Activated B cell treated with CpG ODN at 0.5 μM for 24 hours (primary cell): ENCODE results near the gene FGFR3. TPM values are rescaled to one million over a fixed set of nuclear protein-coding genes. Genes with fewer than 3 reads are reported as not detected.

ENCODE experiments used
- ATAC-seq: fragments of 200-7000 bp; cut with Tn5 transposase; one replicate; pipeline ENCODE4 v1.10.0; 2021; ENCODE audit warnings: low read depth, mild to moderate bottlenecking, moderate library complexity
- CTCF ChIA-PET: fragments of 350-600 bp; sonication (Branson Sonifier 250); formaldehyde crosslinking; loops from one replicate; lab custom pipeline; 2021; ENCODE audit warnings: antibody characterized with exemption; lab: Charles Lee
- POLR2A ChIA-PET: fragments of 350-600 bp; sonication (Branson Sonifier 250); formaldehyde crosslinking; loops from one replicate; lab custom pipeline; 2021; ENCODE audit warnings: antibody characterized with exemption; lab: Charles Lee
- DNase-seq: peaks from one replicate; pipeline ENCODE4 v3.0.0; 2022
- H3K27ac Mint-ChIP-seq: one replicate; pipeline ENCODE4 v1.8.0; 2020; ENCODE audit warnings: mixed read lengths
- H3K27me3 Mint-ChIP-seq: one replicate; pipeline ENCODE4 v1.8.0; 2021; ENCODE audit warnings: mixed read lengths
- H3K36me3 Mint-ChIP-seq: one replicate; pipeline ENCODE4 v1.8.0; 2021; ENCODE audit warnings: low read depth, mixed read lengths
- H3K4me1 Mint-ChIP-seq: one replicate; pipeline ENCODE4 v1.8.0; 2021; ENCODE audit warnings: mixed read lengths
- H3K4me3 Mint-ChIP-seq: one replicate; pipeline ENCODE4 v1.8.0; 2020; ENCODE audit warnings: mild to moderate bottlenecking, mixed read lengths
- H3K9me3 Mint-ChIP-seq: one replicate; pipeline ENCODE4 v1.8.0; 2020; ENCODE audit warnings: mixed read lengths
- intact Hi-C: fragments of 100-400 bp; cut with micrococcal nuclease; formaldehyde crosslinking; loops from one replicate; pipeline ENCODE4 v1.15.1; 2024
- total RNA-seq: library from RNA; stranded (reverse); gene quantifications from 2 replicates; pipeline ENCODE4 v1.2.3, GENCODE V29; 2022
- TF ChIP-seq, protein P1 (sequence below): fragments of 200-600 bp; IDR thresholded peaks from one replicate; pipeline ENCODE4 v1.8.0; 2022; ENCODE audit warnings: antibody characterized with exemption, mild to moderate bottlenecking

Gene FGFR3
- total RNA-seq, 1 donor from 2014 or later, result 0.40 TPM

DNA sequence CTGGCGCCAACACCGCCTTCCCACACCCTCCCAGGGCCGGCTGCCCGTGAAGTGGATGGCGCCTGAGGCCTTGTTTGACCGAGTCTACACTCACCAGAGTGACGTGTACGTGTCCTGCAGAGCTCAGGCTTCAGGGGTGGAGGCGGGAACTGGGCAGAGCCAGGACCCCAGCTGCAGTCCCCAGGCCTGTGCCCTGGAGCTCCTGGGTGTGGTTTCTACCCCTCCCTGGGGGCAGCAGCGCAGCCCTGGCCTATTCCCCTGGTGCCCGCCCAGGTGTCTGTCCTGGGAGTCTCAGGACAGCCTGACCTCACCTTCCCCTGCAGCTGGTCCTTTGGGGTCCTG is 13.1 kb downstream of the FGFR3 start:
- H3K36me3 Mint-ChIP-seq, result no peaks in the 10 kb centered on the region
- POLR2A ChIA-PET, result no interaction called here

DNA sequence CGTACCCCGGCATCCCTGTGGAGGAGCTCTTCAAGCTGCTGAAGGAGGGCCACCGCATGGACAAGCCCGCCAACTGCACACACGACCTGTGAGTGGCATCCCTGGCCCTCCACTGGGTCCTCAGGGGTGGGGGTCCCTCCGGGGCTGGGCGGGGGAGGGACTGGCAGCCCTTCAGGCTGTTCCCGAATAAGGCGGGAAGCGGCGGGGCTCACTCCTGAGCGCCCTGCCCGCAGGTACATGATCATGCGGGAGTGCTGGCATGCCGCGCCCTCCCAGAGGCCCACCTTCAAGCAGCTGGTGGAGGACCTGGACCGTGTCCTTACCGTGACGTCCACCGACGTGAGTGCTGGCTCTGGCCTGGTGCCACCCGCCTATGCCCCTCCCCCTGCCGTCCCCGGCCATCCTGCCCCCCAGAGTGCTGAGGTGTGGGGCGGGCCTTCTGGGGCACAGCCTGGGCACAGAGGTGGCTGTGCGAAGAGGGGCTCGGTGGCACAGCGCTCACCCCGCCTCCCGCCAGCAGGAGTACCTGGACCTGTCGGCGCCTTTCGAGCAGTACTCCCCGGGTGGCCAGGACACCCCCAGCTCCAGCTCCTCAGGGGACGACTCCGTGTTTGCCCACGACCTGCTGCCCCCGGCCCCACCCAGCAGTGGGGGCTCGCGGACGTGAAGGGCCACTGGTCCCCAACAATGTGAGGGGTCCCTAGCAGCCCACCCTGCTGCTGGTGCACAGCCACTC is 13.7 kb downstream of the FGFR3 start:
- no peak for DNase-seq
- H3K4me1 Mint-ChIP-seq, result no peaks in the 10 kb centered on the region
- H3K27ac Mint-ChIP-seq, result no peak overlapping the region
- intact Hi-C loops, result no loop called here
- CTCF ChIA-PET, result no interaction called here
- no peaks in the 10 kb centered on the region for H3K27me3 Mint-ChIP-seq
- POLR2A ChIA-PET, result no interaction called here
- H3K36me3 Mint-ChIP-seq, result no peaks in the 10 kb centered on the region
- no peak for ATAC-seq
- H3K4me3 Mint-ChIP-seq, result no peak overlapping the region
- H3K9me3 Mint-ChIP-seq, result no peaks in the 10 kb centered on the region
- TF ChIP-seq, protein P1, sequence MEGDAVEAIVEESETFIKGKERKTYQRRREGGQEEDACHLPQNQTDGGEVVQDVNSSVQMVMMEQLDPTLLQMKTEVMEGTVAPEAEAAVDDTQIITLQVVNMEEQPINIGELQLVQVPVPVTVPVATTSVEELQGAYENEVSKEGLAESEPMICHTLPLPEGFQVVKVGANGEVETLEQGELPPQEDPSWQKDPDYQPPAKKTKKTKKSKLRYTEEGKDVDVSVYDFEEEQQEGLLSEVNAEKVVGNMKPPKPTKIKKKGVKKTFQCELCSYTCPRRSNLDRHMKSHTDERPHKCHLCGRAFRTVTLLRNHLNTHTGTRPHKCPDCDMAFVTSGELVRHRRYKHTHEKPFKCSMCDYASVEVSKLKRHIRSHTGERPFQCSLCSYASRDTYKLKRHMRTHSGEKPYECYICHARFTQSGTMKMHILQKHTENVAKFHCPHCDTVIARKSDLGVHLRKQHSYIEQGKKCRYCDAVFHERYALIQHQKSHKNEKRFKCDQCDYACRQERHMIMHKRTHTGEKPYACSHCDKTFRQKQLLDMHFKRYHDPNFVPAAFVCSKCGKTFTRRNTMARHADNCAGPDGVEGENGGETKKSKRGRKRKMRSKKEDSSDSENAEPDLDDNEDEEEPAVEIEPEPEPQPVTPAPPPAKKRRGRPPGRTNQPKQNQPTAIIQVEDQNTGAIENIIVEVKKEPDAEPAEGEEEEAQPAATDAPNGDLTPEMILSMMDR, result no peak

More for the DNA sequence above, 13.1 kb downstream of the FGFR3 start:
- Mint-ChIP-seq H3K27ac (no peak overlapping the region), H3K4me3 (no peak overlapping the region), H3K4me1 (no peaks in the 10 kb centered on the region), H3K27me3 (no peaks in the 10 kb centered on the region), H3K9me3 (no peaks in the 10 kb centered on the region)
- intact Hi-C loops, result no loop called here
- TF ChIP-seq, protein P1, result no peak
- DNase-seq (no peak), ATAC-seq (no peak)
- CTCF ChIA-PET, result no interaction called here

DNA sequence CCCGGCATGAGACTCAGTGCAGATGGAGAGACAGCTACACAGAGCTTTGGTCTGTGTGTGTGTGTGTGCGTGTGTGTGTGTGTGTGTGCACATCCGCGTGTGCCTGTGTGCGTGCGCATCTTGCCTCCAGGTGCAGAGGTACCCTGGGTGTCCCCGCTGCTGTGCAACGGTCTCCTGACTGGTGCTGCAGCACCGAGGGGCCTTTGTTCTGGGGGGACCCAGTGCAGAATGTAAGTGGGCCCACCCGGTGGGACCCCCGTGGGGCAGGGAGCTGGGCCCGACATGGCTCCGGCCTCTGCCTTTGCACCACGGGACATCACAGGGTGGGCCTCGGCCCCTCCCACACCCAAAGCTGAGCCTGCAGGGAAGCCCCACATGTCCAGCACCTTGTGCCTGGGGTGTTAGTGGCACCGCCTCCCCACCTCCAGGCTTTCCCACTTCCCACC is 14.3 kb downstream of the FGFR3 start:
- no peak overlapping the region for H3K4me3 Mint-ChIP-seq
- H3K4me1 Mint-ChIP-seq, result no peaks in the 10 kb centered on the region
- TF ChIP-seq, protein P1, result no peak
- intact Hi-C loops, result no loop called here
- H3K36me3 Mint-ChIP-seq, result peaks cover 2% of the 10 kb centered on the region
- CTCF ChIA-PET, result interaction anchor here (1.1 kb wide), 1 partner anchor 59 kb away, joined by 6 read pairs; no protein-coding TSS in a partner anchor
- DNase-seq, result no peak
- ATAC-seq, result no peak
- POLR2A ChIA-PET, result no interaction called here
- no peak overlapping the region for H3K27ac Mint-ChIP-seq
- no peaks in the 10 kb centered on the region for H3K27me3 Mint-ChIP-seq
- H3K9me3 Mint-ChIP-seq, result no peaks in the 10 kb centered on the region

DNA sequence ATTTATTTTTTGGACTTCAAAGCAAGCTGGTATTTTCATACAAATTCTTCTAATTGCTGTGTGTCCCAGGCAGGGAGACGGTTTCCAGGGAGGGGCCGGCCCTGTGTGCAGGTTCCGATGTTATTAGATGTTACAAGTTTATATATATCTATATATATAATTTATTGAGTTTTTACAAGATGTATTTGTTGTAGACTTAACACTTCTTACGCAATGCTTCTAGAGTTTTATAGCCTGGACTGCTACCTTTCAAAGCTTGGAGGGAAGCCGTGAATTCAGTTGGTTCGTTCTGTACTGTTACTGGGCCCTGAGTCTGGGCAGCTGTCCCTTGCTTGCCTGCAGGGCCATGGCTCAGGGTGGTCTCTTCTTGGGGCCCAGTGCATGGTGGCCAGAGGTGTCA is 15.3 kb downstream of the FGFR3 start:
- H3K4me3 Mint-ChIP-seq, result no peak overlapping the region
- H3K9me3 Mint-ChIP-seq, result no peaks in the 10 kb centered on the region
- DNase-seq (no peak), ATAC-seq (no peak)
- no peaks in the 10 kb centered on the region for H3K27me3 Mint-ChIP-seq
- H3K4me1 Mint-ChIP-seq, result no peaks in the 10 kb centered on the region
- intact Hi-C loops, result no loop called here
- ChIA-PET CTCF (interaction anchor here (1.1 to 1.5 kb wide), 3 partner anchors 8 to 115 kb away, joined by 3 to 6 read pairs (median 5); no protein-coding TSS in a partner anchor), POLR2A (interaction anchor here (0.6 kb wide), 1 partner anchor 39 kb away, joined by 3 read pairs; no protein-coding TSS in a partner anchor)
- peaks cover 6% of the 10 kb centered on the region for H3K36me3 Mint-ChIP-seq
- TF ChIP-seq, protein P1, result no peak
- H3K27ac Mint-ChIP-seq, result no peak overlapping the region
